Renal cortex interstitium (tissue), 11 donors: Measurements from ENCODE around the gene GRID1. TPM values are rescaled to one million over a fixed set of nuclear protein-coding genes. Genes with fewer than 3 reads are reported as not detected.

Experiments used
- DNase-seq, 11 donors: peaks; one replicate each; pipeline ENCODE4 v3.0.0-alpha.2; 2013; ENCODE audit warnings: low read depth in 9 of 11, low spot score in 4 of 11; ENCODE audit errors: extremely low read depth in 1 of 11
- polyA plus RNA-seq, 3 donors: library from polyadenylated mRNA; unstranded; fragments of 120-200 nt; gene quantifications; one replicate each; pipeline ENCODE4 v1.2.1, GENCODE V29; 2013; ENCODE audit not compliant: insufficient read length in 3 of 3

The GRID1 gene
- polyA plus RNA-seq, 3 donors, result 1.6 to 1.8 (median 1.6) TPM

DNA sequence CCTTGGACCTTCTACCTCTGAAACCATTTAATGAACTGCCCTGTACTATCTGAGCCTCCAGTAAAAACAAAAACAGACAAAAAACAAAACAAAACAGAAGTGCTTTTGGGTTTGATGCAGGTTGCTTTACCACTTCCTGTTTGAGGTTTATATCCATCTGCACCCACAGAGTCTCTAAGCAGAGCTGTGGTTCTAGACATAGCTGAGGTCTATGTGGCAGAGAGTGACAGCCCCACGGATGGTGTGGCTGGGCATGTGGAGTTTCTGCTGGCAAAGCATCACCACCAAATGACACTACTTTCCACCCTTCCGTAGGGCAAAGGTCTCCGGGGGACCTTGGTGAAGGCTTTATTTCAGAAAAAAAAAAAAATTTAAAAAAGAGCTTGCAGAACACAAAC, 754.2 kb downstream of the GRID1 start:
- no peak for DNase-seq

DNA sequence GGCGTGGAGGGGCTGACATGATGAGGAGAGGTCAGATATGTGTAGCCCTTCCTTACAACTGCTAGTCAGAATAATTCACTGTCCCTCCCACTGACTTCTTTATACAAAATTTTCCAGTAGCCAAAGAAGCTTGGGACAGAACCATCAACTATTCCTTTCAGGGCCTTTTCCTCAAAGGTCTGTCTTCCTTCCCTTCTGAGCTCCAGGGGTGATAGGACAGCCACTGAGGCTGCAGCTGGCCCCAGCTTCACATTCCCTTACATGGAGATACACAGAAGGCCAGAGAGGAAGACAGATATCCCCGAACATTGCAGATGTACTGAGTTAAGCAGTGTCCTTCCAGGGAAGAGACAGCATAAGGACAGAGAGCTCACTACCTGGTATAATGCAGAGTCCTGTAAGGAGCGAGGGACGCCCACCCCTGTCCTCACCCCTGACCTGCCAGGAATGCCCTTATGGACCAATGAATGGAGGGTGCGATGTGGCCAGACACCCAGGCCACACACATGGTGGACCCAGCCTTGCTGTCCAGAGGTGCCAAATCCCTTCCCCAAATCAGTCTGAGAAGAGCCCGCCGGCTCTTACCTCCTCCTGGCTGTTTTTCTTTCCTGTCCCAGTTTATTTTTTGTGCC, 754.7 kb downstream of the GRID1 start:
- DNase-seq, result no peak

DNA sequence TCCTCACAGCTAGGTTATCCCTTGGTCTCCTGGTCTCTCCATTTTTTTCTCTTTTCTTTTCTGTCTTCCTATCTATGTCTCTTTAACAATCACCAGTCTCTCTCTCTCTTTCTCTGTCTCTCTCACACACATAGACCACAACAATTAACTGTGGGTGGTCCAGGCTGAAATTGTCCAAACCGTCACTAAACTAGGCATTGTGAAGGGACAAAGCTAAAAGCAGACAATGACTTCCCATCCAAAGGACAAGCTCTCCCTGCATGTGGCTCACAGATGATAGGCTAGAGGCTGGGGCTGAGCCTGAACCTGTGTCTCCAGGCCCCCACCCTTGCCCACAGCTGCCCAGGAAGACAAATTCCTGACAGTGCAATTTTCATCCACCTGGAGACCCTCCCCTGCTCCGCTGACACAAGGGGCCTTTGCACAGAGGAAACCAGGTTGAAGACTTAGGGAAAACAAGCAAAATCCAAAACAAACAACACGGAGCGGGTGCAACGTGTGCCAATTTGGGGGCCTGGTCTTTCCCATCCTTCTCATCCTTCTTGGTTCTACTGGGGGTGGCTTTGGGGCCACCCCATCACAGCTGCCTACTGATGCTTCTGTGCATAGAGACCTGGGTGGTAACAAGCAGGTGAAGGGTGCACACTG, 755.4 kb downstream of the GRID1 start:
- DNase-seq, result no peak

DNA sequence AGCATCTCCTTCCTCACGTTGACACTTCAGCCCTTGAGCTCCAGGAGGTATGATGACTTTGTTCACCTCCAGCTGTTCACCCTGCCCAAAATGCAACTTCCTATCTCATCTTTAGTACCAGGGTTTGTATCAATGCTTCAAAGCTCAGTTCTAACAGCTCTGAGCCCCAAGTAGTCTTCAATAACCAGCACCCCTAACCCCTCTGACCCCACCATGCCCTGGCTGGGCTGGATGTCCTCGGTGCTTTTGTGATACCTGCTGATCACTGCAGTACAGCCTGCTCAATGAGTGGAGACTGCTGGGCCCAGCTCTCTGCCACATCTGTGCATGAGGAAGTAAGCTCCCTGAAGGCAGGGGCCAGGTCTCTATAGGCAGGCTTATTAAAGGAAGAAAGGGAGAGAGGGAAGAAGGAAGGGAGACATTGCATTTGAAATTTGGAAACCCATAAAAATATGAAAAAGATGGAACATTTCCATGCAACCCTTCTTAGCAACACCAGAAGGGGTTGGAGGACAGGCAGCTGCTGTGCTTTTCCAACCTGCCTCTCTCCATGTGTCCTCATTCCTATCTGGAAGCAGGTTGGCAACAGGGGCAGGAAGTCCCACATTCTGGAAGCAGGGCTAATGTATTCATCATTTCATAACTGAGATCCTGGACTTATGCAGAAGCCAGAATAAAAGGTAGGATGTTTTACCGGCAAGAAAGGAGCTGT, 756.1 kb downstream of the GRID1 start:
- no peak for DNase-seq

DNA sequence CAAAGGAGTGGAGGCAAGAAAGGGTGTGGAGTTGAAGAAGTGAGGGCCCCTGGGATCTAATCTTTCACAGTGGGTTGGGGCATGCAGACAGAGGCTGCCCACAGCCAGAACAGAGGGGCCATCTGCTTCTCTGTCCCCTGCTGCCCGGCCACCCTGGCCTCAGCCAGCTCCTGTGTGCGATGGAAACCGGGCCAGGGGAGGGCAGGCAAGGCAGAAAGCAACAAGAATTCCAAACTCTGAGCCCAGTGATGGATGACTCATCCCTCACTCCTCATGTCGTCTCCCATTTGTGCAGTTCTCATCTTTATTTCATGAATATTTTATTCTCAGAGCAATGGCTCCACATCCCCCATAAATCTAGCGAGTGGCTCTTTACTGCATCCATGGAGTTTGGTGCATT, 757.1 kb downstream of the GRID1 start:
- DNase-seq, result no peak

DNA sequence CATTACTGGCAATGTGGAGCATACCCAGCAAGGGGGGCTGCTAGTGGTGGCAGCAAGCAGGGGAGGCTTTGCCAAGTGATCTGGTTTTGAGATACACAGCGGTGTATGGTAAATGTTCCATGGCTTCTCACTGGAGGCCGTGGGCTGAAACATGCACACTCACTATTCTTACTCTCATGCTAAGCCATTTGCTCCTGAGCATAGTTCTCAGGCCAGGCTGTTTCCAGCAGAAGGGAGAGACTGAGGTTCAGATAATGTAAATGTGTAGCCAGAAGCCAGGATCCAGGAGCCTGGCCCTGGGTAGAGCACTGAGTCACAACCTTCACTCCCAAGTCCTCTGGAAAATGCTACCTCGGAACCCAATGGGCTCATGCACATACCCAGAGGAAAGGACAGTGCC, 757.9 kb downstream of the GRID1 start:
- DNase-seq, result no peak

DNA sequence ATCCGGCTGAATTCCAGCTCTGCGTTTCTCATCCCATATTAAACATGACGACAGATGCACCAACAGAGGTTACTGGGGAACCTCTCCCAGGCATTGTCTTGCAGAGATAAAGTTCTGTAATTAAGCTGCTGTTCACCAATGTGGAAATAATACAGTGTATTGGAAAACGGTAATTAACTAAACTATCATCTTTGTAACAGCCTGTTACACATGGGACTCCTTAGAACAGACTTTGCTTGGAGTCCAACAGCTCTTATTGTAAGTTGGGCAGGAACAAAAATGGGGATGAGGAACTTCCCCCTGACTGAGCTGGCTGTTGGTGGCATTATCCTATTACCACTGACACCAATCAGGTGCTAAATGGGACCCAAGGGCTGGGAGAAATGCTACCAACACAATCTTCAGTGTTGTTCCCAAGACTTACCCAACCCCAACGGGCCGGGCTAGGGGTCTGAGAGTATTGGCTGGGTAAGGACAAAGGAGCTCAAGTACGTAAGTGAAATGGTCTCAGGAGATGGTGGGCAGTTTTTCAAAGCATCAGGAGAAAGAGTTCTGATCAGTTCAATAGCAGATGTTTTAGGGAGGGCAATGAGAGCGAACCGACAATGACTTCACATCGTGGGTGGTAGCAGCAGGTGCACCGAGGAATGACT, 759.4 kb downstream of the GRID1 start:
- DNase-seq, result no peak

DNA sequence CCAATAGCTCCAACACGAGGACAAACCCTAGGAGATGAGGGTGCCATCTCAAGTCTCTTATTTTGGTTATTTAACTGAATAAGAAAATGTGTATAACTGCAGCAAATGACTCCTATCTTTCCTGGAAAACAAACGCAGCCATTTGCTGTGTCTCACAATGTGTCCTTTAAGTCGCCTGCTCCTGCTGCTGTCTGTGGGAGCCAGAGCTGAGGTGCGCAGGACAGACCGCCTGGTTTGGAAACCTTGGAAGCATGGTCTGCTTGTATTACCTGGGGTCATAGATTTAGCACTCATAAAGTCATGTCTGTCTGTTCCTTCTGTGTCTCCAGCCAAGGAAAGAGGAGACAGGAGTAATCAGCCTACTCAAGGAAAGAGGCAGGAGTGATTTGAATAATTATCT, 760.2 kb downstream of the GRID1 start:
- DNase-seq, result no peak

DNA sequence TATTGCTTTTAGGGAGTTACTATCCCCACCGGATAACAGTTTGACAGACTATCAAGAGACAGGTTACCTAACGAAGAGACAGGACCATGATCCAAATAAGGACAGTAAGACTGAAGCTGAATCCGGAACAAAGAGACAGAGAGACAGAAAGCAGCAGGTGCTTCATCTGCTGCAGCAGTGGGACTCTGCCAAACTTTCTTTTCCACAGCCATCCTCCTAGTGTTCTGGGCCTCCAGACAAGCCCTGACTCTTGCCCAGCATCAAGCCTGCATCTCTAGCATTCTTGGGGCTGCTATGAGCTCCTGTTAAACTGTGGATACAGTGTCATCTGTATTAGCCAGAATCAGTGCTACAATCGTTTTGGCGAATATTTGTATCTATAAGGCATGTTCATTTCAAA, 761.7 kb downstream of the GRID1 start:
- no peak for DNase-seq

DNA sequence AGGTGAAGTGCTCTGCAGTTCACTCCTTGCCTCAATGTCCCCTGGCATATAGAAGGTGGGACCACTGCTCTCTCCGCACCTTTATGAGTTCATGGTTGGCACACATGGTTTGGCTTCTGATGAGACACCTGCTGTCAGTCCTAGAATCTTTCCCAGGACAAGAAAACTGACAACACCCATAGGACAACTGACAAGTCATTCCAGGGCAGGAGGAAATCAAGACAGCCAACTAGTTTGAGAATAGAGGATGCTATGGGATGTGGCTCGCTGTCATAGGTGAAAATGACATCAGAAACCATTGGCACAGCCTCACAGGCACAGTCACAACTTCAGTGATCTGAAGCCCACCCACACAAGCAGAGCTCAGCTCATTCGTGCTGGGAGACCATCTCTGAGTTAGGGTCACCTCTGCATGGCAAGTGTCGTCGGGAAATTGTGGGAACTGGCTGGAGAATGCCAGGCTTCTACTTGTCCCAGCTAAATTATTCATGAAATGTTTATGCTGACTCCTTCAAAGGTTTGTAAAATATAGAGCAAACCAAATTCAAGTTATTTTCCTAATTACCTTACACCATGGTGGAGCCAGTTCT, 762.4 kb downstream of the GRID1 start:
- DNase-seq, result no peak

DNA sequence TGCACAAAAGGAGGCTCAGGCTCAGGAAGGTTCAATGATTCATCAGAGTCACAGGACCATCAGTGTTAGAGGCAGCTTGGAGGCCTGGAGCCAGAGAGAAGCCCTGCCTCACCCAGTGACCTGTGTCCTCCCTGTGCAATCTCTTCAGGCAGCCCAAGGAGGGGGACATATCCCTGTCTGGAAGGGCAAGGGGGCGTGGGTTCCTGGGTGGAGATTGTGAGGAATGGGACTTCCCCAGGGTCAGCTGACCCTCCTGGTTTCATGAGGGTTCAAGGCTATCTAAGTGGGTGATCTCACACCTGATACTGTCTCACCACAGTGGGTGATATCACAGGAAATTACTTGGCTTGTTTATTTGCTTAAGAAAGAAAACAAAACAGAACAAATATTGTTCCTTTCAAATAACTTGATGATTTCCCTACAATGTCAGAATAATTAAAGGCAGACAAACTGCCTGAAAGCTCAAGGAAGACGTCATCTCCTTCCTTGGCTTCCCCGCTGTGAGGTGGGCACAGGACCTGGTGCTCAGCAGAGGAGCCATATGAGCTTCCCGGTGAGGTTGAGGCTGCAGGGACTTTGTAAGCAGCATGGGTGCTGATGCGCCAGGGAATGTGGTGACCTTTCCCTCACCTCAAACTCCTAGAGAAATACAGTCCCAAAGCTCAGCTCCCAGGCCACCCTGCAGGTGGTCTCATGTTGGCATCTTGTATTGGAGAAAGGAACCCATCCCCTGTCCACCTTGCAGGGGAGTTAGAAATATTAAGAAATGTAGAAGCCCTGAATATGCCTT, 763.2 kb downstream of the GRID1 start:
- DNase-seq, result no peak

DNA sequence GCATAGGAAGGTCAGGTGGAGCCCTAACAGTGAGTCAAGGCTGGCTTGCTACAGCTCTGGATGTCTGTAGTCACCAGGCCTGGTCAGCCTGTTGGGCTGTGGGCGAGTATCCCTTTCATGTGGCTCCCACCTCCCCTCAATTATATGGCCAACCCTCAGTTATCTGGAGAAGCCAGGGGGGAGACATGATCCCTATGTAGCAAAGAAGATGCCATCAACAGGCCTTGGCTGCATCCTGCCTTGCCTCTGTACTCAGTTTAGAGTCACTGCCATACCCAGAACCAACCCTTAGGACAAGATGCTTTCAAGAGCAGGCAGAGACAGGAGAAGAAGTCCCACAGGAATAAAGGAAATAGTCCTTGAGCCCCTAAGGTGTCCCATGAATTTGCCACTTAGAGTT, 763.9 kb downstream of the GRID1 start:
- no peak for DNase-seq

DNA sequence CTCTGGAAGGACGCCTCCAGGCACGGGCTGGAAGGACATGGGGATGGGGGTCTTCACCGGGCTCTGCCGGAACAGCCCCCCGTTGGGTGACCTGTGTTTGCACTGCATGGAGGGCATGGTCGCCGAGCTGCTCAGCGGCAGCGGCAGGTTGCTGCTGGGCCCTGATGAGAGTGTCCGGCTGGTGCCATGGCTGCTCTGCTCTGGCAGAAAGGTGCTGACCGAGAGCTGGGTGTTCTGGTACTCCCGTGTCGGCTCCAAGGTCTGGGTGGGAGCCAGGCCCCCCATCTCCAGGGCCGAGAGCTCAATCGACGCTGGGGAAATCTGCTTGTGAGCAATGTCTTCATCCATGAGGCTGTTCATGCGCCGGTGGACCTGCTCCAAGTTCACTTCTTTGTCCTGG, 764.3 kb downstream of the GRID1 start:
- no peak for DNase-seq

DNA sequence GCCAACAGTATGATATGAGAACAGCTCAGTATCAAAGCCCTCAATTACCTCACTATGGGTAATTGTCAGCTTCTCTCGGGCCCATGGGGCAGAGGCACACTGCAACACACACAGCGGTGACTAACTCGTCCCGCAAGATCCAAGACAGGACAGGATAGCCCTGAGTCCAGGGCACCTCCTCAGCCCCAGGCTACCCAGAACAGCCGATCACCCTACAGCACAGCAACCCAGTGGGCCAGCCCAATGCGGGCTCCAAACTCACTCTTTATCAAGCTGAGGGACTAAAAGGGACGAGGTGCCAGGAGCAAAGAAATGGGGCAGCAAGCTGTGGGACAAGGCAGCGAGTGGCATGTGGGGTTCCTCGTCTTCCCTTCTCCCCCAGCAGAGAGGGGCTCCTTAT, 765.1 kb downstream of the GRID1 start:
- DNase-seq, result no peak

DNA sequence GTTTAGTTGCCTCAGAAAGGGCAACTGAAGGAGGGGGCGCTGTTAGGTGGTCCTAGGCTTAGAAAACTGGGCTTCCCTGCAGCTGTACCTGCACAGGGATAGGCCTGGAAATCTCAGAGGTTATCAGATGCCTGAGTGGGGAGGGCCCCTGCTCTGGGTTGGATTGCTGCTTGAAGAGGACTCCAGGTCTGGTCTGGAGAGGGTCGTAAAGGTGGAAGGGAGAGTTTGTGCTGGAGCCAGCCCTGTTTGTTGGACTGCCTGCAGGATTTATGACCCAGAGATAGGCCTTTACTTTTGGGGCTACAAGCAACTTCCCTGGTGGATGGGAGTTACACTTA, 765.9 kb downstream of the GRID1 start:
- DNase-seq, result no peak

DNA sequence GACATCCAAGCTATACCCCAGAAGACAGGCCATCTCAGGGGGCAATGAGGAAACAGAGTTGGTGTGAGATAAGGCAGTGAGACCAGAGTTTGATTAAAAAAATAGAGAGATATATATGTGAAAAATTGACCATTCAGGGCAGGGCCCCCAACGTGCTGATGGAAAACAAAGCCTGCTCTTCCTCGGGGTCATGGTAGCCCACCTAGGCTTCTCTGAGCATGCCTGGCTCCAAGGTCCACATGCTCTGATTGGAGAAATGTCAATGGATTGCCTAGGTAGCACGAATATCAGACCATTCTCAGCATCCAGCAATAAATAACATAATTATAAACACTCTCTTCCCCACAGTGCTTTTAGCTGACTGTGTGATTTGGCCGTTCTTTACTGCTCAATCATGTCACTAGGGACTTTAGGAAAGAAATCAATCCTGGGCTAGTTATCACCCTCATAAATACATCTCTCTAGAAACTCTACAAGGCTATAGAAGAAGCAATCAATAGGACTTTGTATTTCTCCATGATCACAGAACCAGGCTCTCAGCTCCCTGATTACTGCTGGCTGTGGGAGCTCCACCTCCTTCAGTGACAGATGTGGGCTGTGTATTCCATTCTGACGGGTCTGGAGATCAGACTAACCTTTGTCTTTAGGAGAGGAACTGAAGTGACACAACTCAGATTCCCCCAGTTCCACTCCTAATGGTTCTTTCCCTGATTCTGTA, 766.4 kb downstream of the GRID1 start:
- no peak for DNase-seq

DNA sequence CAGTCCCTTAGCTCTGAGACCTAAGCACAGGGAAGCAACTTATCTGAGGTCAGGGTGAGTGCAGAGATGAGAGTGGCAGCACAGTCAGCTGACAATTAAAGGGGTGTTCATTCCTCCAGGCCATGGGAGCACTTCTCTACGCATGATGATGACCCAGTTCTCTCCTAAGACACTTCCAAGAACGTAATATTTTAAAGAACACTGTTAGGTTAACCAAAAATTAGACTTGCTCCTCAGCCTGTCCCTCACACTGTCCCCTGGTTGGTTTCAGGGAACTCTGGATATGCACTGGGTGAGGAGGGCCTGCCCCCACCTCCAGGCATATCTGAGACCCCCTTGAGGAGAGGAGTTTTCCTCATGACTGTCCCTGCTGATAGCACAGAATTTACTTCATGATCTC, 767.5 kb downstream of the GRID1 start:
- DNase-seq, result no peak

DNA sequence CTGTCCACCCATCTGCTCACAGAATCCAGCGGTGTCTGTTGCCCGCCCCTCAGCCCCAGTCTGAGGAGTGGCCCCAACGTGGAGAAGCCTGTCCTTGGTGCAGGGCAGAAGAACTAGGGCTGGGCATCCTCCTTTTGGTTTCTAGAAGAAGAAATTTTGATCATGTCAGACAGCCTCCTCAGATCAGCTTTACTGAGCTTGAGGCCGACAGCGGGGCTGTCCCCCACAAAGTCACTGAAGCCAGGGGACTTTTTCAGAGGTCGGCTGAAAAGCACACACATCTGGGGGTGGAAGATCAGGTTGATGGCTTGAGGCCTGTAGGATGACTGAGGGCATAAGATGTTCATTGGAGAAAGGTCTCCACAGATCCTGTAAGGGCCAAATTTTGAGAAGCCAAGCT, 767.9 kb downstream of the GRID1 start:
- no peak for DNase-seq

DNA sequence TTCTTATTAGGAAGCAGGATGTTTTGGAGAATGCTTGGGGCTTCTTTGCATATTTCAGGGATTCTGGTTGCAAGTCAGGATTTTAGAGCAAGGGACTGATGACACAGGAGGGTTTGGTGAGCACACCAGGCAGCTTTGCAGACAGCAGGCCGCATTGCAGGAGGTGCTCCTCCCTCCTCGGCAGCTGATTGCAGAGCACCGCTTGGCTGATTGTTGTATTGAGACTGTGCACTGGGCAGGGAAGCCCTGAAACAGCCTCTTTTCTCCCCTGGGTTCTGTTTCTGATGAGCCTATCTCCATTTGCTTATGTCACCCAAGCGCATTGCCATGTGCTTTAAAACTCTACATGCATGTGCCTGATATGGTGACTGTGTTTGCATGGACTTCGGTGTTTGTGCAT, 769.6 kb downstream of the GRID1 start:
- DNase-seq, result no peak
